GM23338 (cell line): Measurements from ENCODE around the gene HTR2B.

Source experiments
- CREB1 ChIP-seq: fragments of 250-450 bp; sonication (Bioruptor Pico); IDR thresholded peaks from 2 replicates; pipeline ENCODE4 v1.5.0; 2020; ENCODE audit warnings: low read depth, mild to moderate bottlenecking, moderate library complexity
- CTCF ChIP-seq, 2 experiments: fragments of 200-600 bp in 1 of 2; sonication (generic) in 1 of 2; conservative IDR thresholded peaks; 2 replicates each; pipeline versions ENCODE4 v1.5.1 to v1.6.1; 2016 to 2017; ENCODE audit warnings: antibody characterized with exemption in 2 of 2, low read depth in 2 of 2, mild to moderate bottlenecking in 2 of 2, moderate library complexity in 1 of 2
- ETS1 ChIP-seq: IDR thresholded peaks from 2 replicates; pipeline ENCODE4 v1.6.1; 2016; ENCODE audit warnings: antibody characterized with exemption
- EZH2 ChIP-seq: fragments of 200-600 bp; sonication (generic); IDR thresholded peaks from one replicate; pipeline ENCODE4 v1.8.0; 2017; ENCODE audit warnings: antibody characterized with exemption, mild to moderate bottlenecking, low read depth; ENCODE audit not compliant: unreplicated experiment
- EZH2phosphoT487 ChIP-seq: fragments of 200-600 bp; sonication (generic); IDR thresholded peaks from one replicate; pipeline ENCODE4 v1.8.1; 2018; ENCODE audit warnings: antibody characterized with exemption; ENCODE audit not compliant: unreplicated experiment
- JUNB ChIP-seq: IDR thresholded peaks from one replicate; pipeline ENCODE4 v1.6.1; 2016; ENCODE audit warnings: antibody characterized with exemption; ENCODE audit not compliant: unreplicated experiment
- NANOG ChIP-seq: IDR thresholded peaks from 2 replicates; pipeline ENCODE4 v1.6.1; 2016; ENCODE audit warnings: antibody characterized with exemption, borderline replicate concordance
- POLR2AphosphoS5 ChIP-seq: IDR thresholded peaks from 2 replicates; pipeline ENCODE4 v1.6.1; 2016; ENCODE audit warnings: antibody characterized with exemption, low read depth
- REST ChIP-seq: IDR thresholded peaks from one replicate; pipeline ENCODE4 v1.6.1; 2018; ENCODE audit warnings: antibody characterized with exemption; ENCODE audit not compliant: unreplicated experiment
- STAT1 ChIP-seq: IDR thresholded peaks from one replicate; pipeline ENCODE4 v1.6.1; 2016; ENCODE audit warnings: antibody characterized with exemption; ENCODE audit not compliant: unreplicated experiment
- ZNF331 ChIP-seq: fragments of 250-450 bp; sonication (Bioruptor Pico); IDR thresholded peaks from 2 replicates; pipeline ENCODE4 v1.5.0; 2020; ENCODE audit warnings: low read depth, mild to moderate bottlenecking, moderate library complexity

- TF ChIP-seq CTCF (conservative IDR thresholded peaks at IDR 0.05; ENCODE audit: low read depth in 2 of 2): no peak
- TF ChIP-seq REST: no peak
- no peak for TF ChIP-seq EZH2
- TF ChIP-seq CREB1 (CRISPR knock-in tag): no peak
- no peak for TF ChIP-seq POLR2AphosphoS5
- TF ChIP-seq EZH2phosphoT487: no peak
- TF ChIP-seq NANOG: no peak
- no peak for TF ChIP-seq ZNF331 (CRISPR knock-in tag)
- no peak for TF ChIP-seq ETS1
- TF ChIP-seq STAT1: no peak
- TF ChIP-seq JUNB: no peak
Measured at GRCh38 chr2:231068525-231069222, 56.2 kb downstream of the HTR2B start.
